ENCODE data around the gene LRRC8A.
"Not testable (repeated sequence)": the region's sequence is repeated elsewhere in the genome, so short reads cannot be mapped to it uniquely, and the experiment has no call there.

LRRC8A gene

DNA sequence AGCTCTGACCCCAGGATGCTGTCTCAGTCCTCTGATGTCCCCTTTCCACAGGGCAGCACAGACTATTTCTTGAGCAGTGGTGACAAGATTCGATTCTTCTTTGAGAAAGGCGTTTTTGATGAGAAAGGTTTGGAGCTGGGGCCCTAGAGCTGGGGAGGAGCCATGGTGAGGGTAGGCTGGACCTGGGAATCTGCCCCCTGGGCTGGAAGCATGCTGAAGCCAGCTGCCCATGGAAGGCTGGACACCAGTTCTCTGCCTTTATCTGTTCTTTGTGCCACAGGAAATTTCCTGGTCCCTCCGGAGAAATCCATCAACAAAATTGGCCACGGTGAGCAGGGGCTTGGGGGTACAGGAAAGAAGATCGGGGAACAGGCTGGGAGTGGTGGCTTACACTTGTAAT is 51.8 kb downstream of the LRRC8A start:
- Histone ChIP-seq H3K27ac (ENCODE audit: low read depth, low read length) (no peak overlapping the region), H3K36me3 (ENCODE audit: control insufficient read depth in 5 of 5, insufficient read depth in 5 of 5, low read length in 5 of 5) (peaks cover 0 to 11% (median 8%) of the 10 kb centered on the region in 5 donors), H3K9ac (ENCODE audit: low read length in 5 of 5) (no peak overlapping the region), H3K4me1 (ENCODE audit: control insufficient read depth in 5 of 5, insufficient read depth in 5 of 5, low read length in 5 of 5) (peaks cover 0 to 1% (median 0%) of the 10 kb centered on the region in 5 donors), H3K4me3 (ENCODE audit: low read depth in 1 of 5, low read length in 5 of 5) (no peak overlapping the region), H3K9me3 (ENCODE audit: control insufficient read depth in 5 of 5, low read length in 5 of 5) (no peaks in the 10 kb centered on the region), H3K27me3 (ENCODE audit: control insufficient read depth in 5 of 5, insufficient read depth in 4 of 5, low read length in 5 of 5) (no peaks in the 10 kb centered on the region)

- H3K9ac ChIP-seq (ENCODE audit: low read length in 5 of 5), result no peak overlapping the region
These were observed 54.4 kb downstream of the LRRC8A start for GRCh38 chr9:128936171-128936865.

DNA sequence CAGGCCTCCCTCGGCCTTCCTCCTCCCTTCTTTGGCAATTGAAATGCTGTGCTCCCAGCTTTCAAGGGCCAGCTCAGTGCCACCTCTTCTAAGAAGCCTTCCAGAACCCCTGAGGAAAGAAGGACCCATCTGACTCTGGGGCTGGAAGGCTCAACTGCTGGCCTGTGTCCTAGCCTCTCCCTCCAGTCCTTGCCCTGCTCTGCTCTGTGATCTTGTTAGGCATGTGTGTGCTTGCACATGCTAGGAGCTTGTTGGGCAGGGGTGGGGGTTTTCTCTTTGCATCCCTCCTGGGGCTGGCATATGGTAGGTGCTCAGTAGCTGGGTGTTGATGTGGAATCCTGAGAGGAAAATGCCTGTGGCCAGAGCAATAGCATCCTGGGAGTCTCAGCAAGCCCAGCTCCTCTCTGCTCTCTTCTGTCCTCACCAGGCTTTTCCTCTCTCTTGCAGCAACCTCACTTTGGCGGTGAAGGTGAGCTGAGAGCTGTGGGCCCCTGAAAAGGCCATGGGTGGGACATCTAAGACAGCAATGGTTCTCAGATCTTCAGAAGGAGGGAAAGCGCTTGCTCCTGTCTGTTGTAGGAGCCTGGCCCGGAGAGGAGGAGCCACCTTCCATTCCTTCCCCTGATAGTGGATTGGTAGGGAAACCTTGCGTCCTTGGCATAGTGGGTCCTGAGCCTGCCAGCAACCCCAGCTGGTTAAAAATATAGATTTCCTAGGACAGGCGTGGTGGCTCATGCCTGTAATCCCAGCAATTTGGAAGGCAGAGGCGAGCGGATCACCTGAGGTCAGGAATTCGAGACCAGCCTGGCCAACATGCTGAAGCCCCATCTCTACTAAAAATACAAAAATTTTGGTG is 55.6 kb downstream of the LRRC8A start:
- Histone ChIP-seq H3K4me3 (ENCODE audit: low read depth in 1 of 5, low read length in 5 of 5) (no peak overlapping the region), H3K36me3 (ENCODE audit: control insufficient read depth in 5 of 5, insufficient read depth in 5 of 5, low read length in 5 of 5) (peaks cover 0 to 16% (median 11%) of the 10 kb centered on the region in 5 donors), H3K9me3 (ENCODE audit: control insufficient read depth in 5 of 5, low read length in 5 of 5) (no peaks in the 10 kb centered on the region), H3K27me3 (ENCODE audit: control insufficient read depth in 5 of 5, insufficient read depth in 4 of 5, low read length in 5 of 5) (no peaks in the 10 kb centered on the region), H3K4me1 (ENCODE audit: control insufficient read depth in 5 of 5, insufficient read depth in 5 of 5, low read length in 5 of 5) (peaks cover 0 to 27% (median 17%) of the 10 kb centered on the region in 5 donors), H3K9ac (ENCODE audit: low read length in 5 of 5) (no peak overlapping the region), H3K27ac (ENCODE audit: low read depth, low read length) (no peak overlapping the region)

More at GRCh38 chr9:128936171-128936865, 54.4 kb downstream of the LRRC8A start:
- Histone ChIP-seq H3K27me3 (ENCODE audit: control insufficient read depth in 5 of 5, insufficient read depth in 4 of 5, low read length in 5 of 5) (no peaks in the 10 kb centered on the region), H3K4me3 (ENCODE audit: low read depth in 1 of 5, low read length in 5 of 5) (no peak overlapping the region), H3K36me3 (ENCODE audit: control insufficient read depth in 5 of 5, insufficient read depth in 5 of 5, low read length in 5 of 5) (peaks cover 0 to 14% (median 8%) of the 10 kb centered on the region in 5 donors), H3K9me3 (ENCODE audit: control insufficient read depth in 5 of 5, low read length in 5 of 5) (no peaks in the 10 kb centered on the region), H3K27ac (ENCODE audit: low read depth, low read length) (no peak overlapping the region), H3K4me1 (ENCODE audit: control insufficient read depth in 5 of 5, insufficient read depth in 5 of 5, low read length in 5 of 5) (peaks cover 0 to 15% (median 8%) of the 10 kb centered on the region in 5 donors)

DNA sequence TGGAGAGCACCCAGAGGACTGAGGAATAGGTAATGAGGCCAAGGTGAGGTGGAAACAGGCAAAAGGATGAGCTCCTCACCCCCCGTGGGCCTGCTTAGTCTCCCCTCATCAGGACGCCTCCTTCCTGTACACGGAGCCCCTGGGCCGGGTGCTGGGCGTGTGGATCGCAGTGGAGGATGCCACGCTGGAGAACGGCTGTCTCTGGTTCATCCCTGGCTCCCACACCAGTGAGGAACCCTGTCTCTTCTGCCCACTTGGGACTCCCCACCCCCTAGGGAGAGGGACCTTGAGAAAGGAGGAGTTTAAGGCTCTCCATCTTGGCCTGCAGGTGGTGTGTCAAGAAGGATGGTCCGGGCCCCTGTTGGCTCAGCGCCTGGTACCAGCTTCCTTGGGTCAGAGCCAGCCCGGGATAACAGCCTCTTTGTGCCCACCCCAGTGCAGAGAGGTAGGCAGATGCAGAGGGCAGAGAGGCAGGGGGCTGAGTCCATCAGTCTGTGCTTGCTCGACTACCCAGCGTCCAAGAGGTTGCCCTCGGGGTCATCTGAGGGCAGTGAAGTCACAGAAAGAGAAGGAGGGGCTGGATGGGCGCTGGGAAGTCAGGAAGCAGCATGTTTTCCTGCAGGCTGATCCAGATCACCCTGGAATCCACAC is 58.5 kb downstream of the LRRC8A start:
- H3K27me3 ChIP-seq (ENCODE audit: control insufficient read depth in 5 of 5, insufficient read depth in 4 of 5, low read length in 5 of 5), result no peaks in the 10 kb centered on the region
- peak overlapping the region; percentile 69 for H3K27ac ChIP-seq (ENCODE audit: low read depth, low read length)
- no peaks in the 10 kb centered on the region for H3K9me3 ChIP-seq (ENCODE audit: control insufficient read depth in 5 of 5, low read length in 5 of 5)
- peaks cover 0 to 14% (median 11%) of the 10 kb centered on the region in 5 donors for H3K36me3 ChIP-seq (ENCODE audit: control insufficient read depth in 5 of 5, insufficient read depth in 5 of 5, low read length in 5 of 5)
- H3K4me1 ChIP-seq (ENCODE audit: control insufficient read depth in 5 of 5, insufficient read depth in 5 of 5, low read length in 5 of 5), result peaks cover 12 to 47% (median 37%) of the 10 kb centered on the region in 5 donors
- H3K9ac ChIP-seq (ENCODE audit: low read length in 5 of 5), result no peak overlapping the region
- H3K4me3 ChIP-seq (ENCODE audit: low read depth in 1 of 5, low read length in 5 of 5), result no peak overlapping the region

DNA sequence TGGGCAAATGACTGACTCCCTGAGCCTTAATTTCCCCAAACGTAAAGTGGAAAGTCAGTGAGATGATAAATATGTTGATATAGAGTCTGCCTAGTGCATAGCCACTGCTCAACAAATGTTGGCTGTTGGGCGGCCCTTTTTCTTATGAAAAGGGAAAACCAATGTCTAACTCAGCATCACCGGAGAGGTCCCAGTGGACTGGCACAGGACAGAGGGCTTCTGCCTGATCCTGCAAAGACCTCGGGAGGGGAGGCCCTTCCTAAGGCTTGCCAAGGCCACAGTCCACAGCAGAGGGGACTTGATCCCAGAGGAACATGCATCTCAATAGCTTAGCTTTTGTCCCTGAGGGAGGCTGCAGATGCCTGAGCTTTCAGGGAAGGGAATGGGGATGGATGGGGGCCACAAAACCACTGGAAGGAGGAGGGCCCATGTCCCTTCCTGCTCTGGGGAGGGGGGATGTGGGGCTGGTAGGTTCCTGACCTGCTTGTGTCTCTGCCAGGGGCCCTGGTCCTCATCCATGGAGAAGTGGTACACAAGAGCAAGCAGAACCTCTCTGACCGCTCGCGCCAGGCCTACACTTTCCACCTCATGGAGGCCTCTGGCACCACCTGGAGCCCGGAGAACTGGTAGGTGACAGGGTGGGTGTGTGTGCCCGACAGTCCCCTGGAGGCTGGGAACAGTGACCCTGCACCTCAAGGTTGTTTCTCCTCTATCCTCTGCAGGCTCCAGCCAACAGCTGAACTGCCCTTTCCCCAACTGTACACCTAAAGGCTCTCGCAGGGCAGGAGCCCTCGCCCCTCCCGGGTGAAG is 59.2 kb downstream of the LRRC8A start:
- Histone ChIP-seq H3K9ac (ENCODE audit: low read length in 5 of 5) (peak overlapping the region in 1 of 5 donors; percentile 39), H3K27me3 (ENCODE audit: control insufficient read depth in 5 of 5, insufficient read depth in 4 of 5, low read length in 5 of 5) (no peaks in the 10 kb centered on the region), H3K27ac (ENCODE audit: low read depth, low read length) (peak overlapping the region; percentile 69), H3K36me3 (ENCODE audit: control insufficient read depth in 5 of 5, insufficient read depth in 5 of 5, low read length in 5 of 5) (peaks cover 0 to 22% (median 15%) of the 10 kb centered on the region in 5 donors), H3K4me3 (ENCODE audit: low read depth in 1 of 5, low read length in 5 of 5) (peak overlapping the region in 1 of 5 donors; percentile 2), H3K4me1 (ENCODE audit: control insufficient read depth in 5 of 5, insufficient read depth in 5 of 5, low read length in 5 of 5) (peaks cover 12 to 52% (median 41%) of the 10 kb centered on the region in 5 donors), H3K9me3 (ENCODE audit: control insufficient read depth in 5 of 5, low read length in 5 of 5) (no peaks in the 10 kb centered on the region)

DNA sequence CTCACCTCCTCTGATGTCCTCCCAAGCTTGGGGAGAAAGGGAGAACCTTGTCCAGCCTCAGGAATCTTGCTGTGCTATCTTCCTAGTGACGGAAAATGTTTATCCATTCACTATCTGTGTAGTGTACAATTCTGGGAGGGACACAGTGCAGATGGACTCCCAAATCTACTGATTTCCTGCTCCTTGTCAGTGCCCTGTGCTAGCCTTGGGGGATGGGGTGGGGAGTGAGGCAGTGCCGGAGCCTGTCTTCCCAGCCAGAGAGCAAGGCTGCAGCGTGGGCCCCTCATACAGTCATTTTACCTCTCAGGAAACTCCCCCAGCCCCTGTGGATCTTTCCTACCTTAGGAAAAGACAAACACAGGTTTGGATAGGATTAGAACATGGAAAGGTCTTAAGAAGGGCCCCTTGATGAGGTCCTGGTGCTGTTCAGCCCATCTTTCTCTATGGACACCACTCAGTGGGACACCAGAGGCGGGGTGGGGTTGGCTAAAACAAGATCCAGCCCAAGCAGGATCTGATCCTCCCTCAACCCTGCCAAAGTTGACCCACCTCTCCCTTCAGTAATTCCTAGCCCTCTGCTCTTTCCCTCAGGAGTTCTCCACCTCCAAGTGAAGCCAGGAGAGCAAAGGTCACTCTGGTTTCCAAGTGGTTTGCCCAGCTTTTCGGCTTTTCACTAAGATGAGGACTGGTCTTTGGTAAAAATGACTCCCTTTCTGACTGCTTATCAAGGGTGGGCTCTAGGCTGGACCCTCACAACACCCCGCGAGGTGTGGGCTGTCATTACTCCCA is 62.1 kb downstream of the LRRC8A start:
- no peaks in the 10 kb centered on the region for H3K9me3 ChIP-seq (ENCODE audit: control insufficient read depth in 5 of 5, low read length in 5 of 5)
- no peak overlapping the region for H3K4me3 ChIP-seq (ENCODE audit: low read depth in 1 of 5, low read length in 5 of 5)
- H3K4me1 ChIP-seq (ENCODE audit: control insufficient read depth in 5 of 5, insufficient read depth in 5 of 5, low read length in 5 of 5), result peaks cover 19 to 70% (median 52%) of the 10 kb centered on the region in 5 donors
- peaks cover 0 to 19% (median 6%) of the 10 kb centered on the region in 5 donors for H3K36me3 ChIP-seq (ENCODE audit: control insufficient read depth in 5 of 5, insufficient read depth in 5 of 5, low read length in 5 of 5)
- peak overlapping the region; percentile 54 for H3K27ac ChIP-seq (ENCODE audit: low read depth, low read length)
- H3K9ac ChIP-seq (ENCODE audit: low read length in 5 of 5), result peak overlapping the region in 1 of 5 donors; percentile 19
- no peaks in the 10 kb centered on the region for H3K27me3 ChIP-seq (ENCODE audit: control insufficient read depth in 5 of 5, insufficient read depth in 4 of 5, low read length in 5 of 5)

DNA sequence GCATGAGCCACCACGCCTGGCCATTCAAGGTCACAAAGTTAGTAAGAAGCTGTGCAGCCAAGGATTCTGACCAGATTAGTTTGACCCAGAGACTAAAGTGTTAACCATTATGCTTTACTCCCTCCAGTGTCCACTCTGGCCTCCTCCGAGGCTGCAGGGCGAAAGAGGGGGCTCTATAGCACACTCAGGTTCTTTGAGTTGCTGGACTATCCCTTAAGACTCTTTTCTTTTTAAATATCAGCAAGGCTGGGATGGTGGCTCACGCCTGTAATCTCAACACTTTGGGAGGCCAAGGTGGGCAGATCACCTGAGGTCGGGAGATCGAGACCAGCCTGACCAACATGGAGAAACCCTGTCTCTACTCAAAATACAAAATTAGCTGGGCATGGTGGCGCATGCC is 63.0 kb downstream of the LRRC8A start:
- not testable (repeated sequence) for H3K9me3 ChIP-seq (ENCODE audit: control insufficient read depth in 5 of 5, low read length in 5 of 5); H3K27me3 ChIP-seq (ENCODE audit: control insufficient read depth in 5 of 5, insufficient read depth in 4 of 5, low read length in 5 of 5); H3K9ac ChIP-seq (ENCODE audit: low read length in 5 of 5); H3K4me3 ChIP-seq (ENCODE audit: low read depth in 1 of 5, low read length in 5 of 5); H3K27ac ChIP-seq (ENCODE audit: low read depth, low read length)
- Histone ChIP-seq H3K36me3 (ENCODE audit: control insufficient read depth in 5 of 5, insufficient read depth in 5 of 5, low read length in 5 of 5) (peaks cover 0 to 19% (median 6%) of the 10 kb centered on the region in 5 donors), H3K4me1 (ENCODE audit: control insufficient read depth in 5 of 5, insufficient read depth in 5 of 5, low read length in 5 of 5) (peaks cover 19 to 68% (median 52%) of the 10 kb centered on the region in 5 donors)

DNA sequence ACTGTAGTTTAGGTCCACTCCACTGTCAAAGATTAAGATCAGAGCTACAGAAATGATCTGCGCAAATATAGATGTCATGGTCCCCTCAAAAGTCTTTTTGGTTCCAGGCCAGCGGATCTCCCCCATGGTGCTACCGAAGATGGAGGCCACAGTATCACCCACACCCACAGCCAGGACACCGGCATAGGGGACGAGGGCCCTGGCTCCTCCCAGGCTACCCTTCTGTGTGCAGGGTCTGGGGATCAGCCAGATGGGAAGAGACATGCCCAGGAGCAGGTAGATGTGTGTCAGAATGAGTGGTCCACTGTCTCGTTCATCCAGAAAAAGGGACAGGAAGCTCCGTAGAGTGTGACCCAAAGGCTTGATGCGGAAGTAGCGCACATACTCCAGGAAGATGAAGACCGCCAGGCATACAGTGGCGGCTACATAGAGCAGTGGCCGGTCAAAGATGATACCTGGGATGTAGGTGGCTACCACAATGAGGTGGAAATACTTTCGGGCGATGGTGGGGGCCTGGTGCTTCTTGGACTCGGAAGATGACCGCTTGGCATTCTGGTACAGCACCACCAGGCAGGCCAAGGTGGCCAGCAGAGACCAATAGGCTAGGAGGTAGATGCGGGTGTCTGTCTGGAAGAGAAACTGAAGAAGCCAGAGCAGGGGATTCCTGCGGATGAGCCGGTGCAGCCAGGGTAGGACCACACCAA is 64.0 kb downstream of the LRRC8A start:
- Histone ChIP-seq H3K4me3 (ENCODE audit: low read depth in 1 of 5, low read length in 5 of 5) (peak overlapping the region in 3 of 5 donors; percentile 72 to 94 (median 93)), H3K27ac (ENCODE audit: low read depth, low read length) (no peak overlapping the region), H3K27me3 (ENCODE audit: control insufficient read depth in 5 of 5, insufficient read depth in 4 of 5, low read length in 5 of 5) (no peaks in the 10 kb centered on the region), H3K36me3 (ENCODE audit: control insufficient read depth in 5 of 5, insufficient read depth in 5 of 5, low read length in 5 of 5) (peaks cover 0 to 19% (median 6%) of the 10 kb centered on the region in 5 donors), H3K4me1 (ENCODE audit: control insufficient read depth in 5 of 5, insufficient read depth in 5 of 5, low read length in 5 of 5) (peaks cover 15 to 59% (median 44%) of the 10 kb centered on the region in 5 donors), H3K9me3 (ENCODE audit: control insufficient read depth in 5 of 5, low read length in 5 of 5) (no peaks in the 10 kb centered on the region), H3K9ac (ENCODE audit: low read length in 5 of 5) (no peak overlapping the region)
